ENCODE data around the gene SLX9.
"Not testable (repeated sequence)": the region's sequence is repeated elsewhere in the genome, so short reads cannot be mapped to it uniquely, and the experiment has no call there.

Gene SLX9

GRCh38 chr21:45019887-45020537 is 80.2 kb downstream of the SLX9 start:
- no peak for DNase-seq

GRCh38 chr21:45020629-45021427 is 81.0 kb downstream of the SLX9 start:
- DNase-seq, result no peak

DNA sequence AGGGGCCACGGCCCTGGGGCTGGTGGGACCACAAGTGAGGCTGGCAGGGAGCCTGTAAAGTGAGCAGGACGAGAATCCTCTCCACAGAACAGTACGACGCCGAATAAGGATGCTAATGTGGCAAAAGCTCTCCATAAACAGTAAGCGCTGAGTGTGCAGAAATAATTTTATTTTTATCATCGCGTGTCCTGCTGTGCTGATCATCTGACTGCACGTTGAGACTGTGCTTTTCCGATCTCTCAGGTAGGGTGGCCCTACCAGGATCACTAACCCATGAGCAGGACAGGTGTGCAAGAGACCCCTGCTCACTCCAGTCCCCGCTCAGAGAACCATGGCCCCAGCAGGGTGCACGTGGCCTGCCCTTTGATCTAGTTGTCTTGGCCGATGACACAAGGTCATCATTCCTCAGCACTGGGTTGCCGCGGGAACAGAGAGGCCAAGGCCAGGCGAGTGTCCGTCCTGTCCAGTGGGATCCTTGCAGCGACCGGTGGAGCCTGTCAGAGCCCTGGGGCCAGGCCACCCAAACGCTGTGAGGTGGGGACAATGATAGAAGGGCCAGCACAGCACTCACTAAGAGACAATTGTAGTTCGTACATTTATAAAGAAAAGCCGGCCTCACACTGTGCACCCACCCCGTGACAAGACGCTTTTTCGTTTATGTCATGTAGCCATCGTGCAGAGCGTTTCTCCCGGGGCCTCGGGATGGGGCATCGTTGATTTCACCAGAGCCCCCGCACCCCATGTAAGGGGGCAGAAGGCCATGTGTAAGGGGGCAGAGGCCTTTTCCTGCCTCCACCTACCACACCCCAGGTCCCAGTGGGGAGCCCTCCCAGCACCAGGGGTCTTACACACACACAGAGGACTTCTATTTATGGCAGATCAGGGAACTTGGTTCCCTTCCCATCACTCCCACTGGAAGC is 81.9 kb downstream of the SLX9 start:
- DNase-seq, result no peak

GRCh38 chr21:45022348-45022675 is 82.5 kb downstream of the SLX9 start:
- DNase-seq, result no peak

GRCh38 chr21:45022736-45023135 is 82.9 kb downstream of the SLX9 start:
- no peak for DNase-seq

GRCh38 chr21:45024516-45024915 is 84.7 kb downstream of the SLX9 start:
- DNase-seq, result not testable (repeated sequence)

DNA sequence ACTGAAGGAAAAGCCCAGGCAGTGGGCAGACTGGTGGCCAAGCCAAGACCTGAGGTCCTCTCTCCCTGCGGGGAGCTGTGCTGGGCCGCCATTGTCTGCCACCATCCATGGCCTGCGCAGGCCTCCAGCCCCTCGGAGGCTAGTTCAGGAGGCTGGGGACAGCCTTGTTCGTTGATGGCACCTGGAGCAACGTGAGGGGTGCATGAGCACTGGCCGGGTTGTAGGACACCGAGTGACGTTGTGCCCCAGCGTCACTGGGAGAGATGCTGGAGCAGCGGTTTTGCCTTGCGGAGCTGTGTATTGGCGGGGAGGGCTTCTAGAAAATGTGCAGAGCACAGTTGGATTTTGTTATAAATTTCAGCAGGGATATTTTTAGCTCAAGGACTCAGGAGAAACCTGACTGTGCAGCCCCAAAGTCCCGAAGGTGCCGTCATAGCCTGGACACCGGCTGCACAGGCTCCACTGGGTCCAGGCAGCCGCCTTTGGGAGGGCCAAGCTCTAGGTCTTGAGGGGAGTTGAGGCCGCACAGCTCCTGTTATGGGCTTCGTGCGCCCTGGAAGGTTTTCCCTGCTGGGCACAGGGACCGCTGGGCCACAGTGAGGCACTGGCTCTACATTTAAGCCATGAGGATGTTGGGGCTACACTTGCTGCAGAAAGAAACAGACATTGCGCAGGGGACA is 86.4 kb downstream of the SLX9 start:
- DNase-seq, result no peak

Data from fibroblast of skin of abdomen (primary cell).